Measurements from ENCODE around the gene C3orf85. TPM values are rescaled to one million over a fixed set of nuclear protein-coding genes. Genes with fewer than 3 reads are reported as not detected.

C3orf85 gene
- total RNA-seq, 2 donors from 2014 or later: not detected

- Histone ChIP-seq H3K27ac (no peak overlapping the region), H3K4me3 (no peak overlapping the region), H3K4me1 (replicated peaks) (no peaks in the 10 kb centered on the region), H3K9me3 (no peaks in the 10 kb centered on the region), H3K36me3 (no peaks in the 10 kb centered on the region), H3K27me3 (replicated peaks; ENCODE audit: insufficient read depth) (no peaks in the 10 kb centered on the region)
- TF ChIP-seq POLR2AphosphoS5 (IDR thresholded peaks at IDR 0.05): no peak
- TF ChIP-seq POLR2A (IDR thresholded peaks at IDR 0.05): no peak
- TF ChIP-seq CTCF (IDR thresholded peaks at IDR 0.05): no peak
- intact Hi-C loops (cut with DNase I): no loop called here
- no peak for DNase-seq (ENCODE audit: low spot score)
- 51% methylated on average over 1 of the region's 1 CpG for WGBS
These were observed 19.3 kb downstream of the C3orf85 start for GRCh38 chr3:109155828-109156227.

GRCh38 chr3:109161487-109162123 is 25.1 kb downstream of the C3orf85 start:
- DNase-seq (ENCODE audit: low spot score): no peak
- WGBS: 48% methylated on average over 2 of the region's 2 CpGs
- intact Hi-C loops (cut with DNase I): no loop called here

GRCh38 chr3:109165905-109166304 is 29.4 kb downstream of the C3orf85 start:
- Histone ChIP-seq H3K9me3 (no peaks in the 10 kb centered on the region), H3K36me3 (no peaks in the 10 kb centered on the region), H3K27me3 (replicated peaks; ENCODE audit: insufficient read depth) (no peaks in the 10 kb centered on the region), H3K27ac (no peak overlapping the region), H3K4me1 (replicated peaks) (no peaks in the 10 kb centered on the region), H3K4me3 (no peak overlapping the region)
- no peak for DNase-seq (ENCODE audit: low spot score)
- intact Hi-C loops (cut with DNase I): no loop called here
- 90% methylated on average over 4 of the region's 4 CpGs for WGBS
- TF ChIP-seq POLR2A (IDR thresholded peaks at IDR 0.05): no peak
- TF ChIP-seq POLR2AphosphoS5 (IDR thresholded peaks at IDR 0.05): no peak
- TF ChIP-seq CTCF (IDR thresholded peaks at IDR 0.05): no peak

More at GRCh38 chr3:109161487-109162123, 25.1 kb downstream of the C3orf85 start:
- Histone ChIP-seq H3K36me3 (no peaks in the 10 kb centered on the region), H3K27me3 (replicated peaks; ENCODE audit: insufficient read depth) (no peaks in the 10 kb centered on the region), H3K4me1 (replicated peaks) (no peaks in the 10 kb centered on the region), H3K4me3 (no peak overlapping the region), H3K9me3 (no peaks in the 10 kb centered on the region), H3K27ac (no peak overlapping the region)
- TF ChIP-seq POLR2AphosphoS5 (IDR thresholded peaks at IDR 0.05): no peak
- no peak for TF ChIP-seq CTCF (IDR thresholded peaks at IDR 0.05)
- no peak for TF ChIP-seq POLR2A (IDR thresholded peaks at IDR 0.05)

GRCh38 chr3:109171479-109171878 is 35.0 kb downstream of the C3orf85 start:
- Histone ChIP-seq H3K27ac (no peak overlapping the region), H3K9me3 (no peaks in the 10 kb centered on the region), H3K4me3 (no peak overlapping the region), H3K4me1 (replicated peaks) (no peaks in the 10 kb centered on the region), H3K36me3 (no peaks in the 10 kb centered on the region), H3K27me3 (replicated peaks; ENCODE audit: insufficient read depth) (no peaks in the 10 kb centered on the region)
- no peak for TF ChIP-seq CTCF (IDR thresholded peaks at IDR 0.05)
- TF ChIP-seq POLR2A (IDR thresholded peaks at IDR 0.05): no peak
- no peak for TF ChIP-seq POLR2AphosphoS5 (IDR thresholded peaks at IDR 0.05)
- intact Hi-C loops (cut with DNase I): no loop called here
- DNase-seq (ENCODE audit: low spot score): no peak
- WGBS: 96% methylated on average over 3 of the region's 3 CpGs

GRCh38 chr3:109175411-109175810 is 38.9 kb downstream of the C3orf85 start:
- H3K9me3 ChIP-seq: no peaks in the 10 kb centered on the region
- H3K4me3 ChIP-seq: no peak overlapping the region
- no peaks in the 10 kb centered on the region for H3K36me3 ChIP-seq
- TF ChIP-seq CTCF (IDR thresholded peaks at IDR 0.05) (no peak), POLR2A (IDR thresholded peaks at IDR 0.05) (no peak), POLR2AphosphoS5 (IDR thresholded peaks at IDR 0.05) (no peak)
- no peaks in the 10 kb centered on the region for H3K27me3 ChIP-seq (replicated peaks; ENCODE audit: insufficient read depth)
- intact Hi-C loops (cut with DNase I): no loop called here
- no peak overlapping the region for H3K27ac ChIP-seq
- no peaks in the 10 kb centered on the region for H3K4me1 ChIP-seq (replicated peaks)
- 84% methylated on average over 3 of the region's 3 CpGs for WGBS
- no peak for DNase-seq (ENCODE audit: low spot score)

Measured in prostate gland (tissue), 2 donors.